Ammon's horn (tissue), 1 donor: ENCODE data around the gene FRG2.
"Not testable (repeated sequence)": the region's sequence is repeated elsewhere in the genome, so short reads cannot be mapped to it uniquely, and the experiment has no call there.

Experiments
- DNase-seq: peaks from one replicate; pipeline ENCODE4 v3.0.0-alpha.2; 2016; ENCODE audit warnings: low spot score

The FRG2 gene

GRCh38 chr4:190027156-190027555 is at the start of gene FRG2:
TSS of gene FRG2 (minus strand) at chr4:190027256. CDS start at chr4:190027204, 52 bp downstream.
- DNase-seq = not testable (repeated sequence)

DNA sequence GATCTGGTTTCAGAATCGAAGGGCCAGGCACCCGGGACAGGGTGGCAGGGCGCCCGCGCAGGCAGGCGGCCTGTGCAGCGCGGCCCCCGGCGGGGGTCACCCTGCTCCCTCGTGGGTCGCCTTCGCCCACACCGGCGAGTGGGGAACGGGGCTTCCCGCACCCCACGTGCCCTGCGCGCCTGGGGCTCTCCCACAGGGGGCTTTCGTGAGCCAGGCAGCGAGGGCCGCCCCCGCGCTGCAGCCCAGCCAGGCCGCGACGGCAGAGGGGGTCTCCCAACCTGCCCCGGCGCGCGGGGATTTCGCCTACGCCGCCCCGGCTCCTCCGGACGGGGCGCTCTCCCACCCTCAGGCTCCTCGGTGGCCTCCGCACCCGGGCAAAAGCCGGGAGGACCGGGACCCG is 41.3 kb upstream of the FRG2 start:
- not testable (repeated sequence) for DNase-seq

DNA sequence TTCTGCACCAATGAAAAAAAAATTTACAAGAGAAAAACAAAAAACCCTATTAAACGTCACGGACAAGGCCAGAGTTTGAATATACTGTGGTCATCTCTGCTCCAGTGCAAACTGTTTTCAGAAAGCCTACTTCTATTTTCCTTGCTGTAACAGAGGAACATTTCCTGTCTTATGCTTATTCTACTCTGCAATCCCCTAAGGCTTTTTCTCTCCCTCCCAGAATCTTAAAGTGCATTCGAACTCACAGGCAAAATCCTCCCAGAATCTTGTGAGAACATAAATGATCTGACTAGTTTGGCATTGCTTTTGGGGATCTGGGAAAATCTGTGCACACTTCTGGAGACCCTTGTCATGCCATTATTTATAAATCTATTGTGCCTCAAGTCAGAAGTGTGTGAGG is 37.7 kb upstream of the FRG2 start:
- not testable (repeated sequence) for DNase-seq

GRCh38 chr4:190064342-190064741 is 37.3 kb upstream of the FRG2 start, which contains the start of gene DBET:
TSS of gene DBET (plus strand) at chr4:190064502.
- DNase-seq = not testable (repeated sequence)

DNA sequence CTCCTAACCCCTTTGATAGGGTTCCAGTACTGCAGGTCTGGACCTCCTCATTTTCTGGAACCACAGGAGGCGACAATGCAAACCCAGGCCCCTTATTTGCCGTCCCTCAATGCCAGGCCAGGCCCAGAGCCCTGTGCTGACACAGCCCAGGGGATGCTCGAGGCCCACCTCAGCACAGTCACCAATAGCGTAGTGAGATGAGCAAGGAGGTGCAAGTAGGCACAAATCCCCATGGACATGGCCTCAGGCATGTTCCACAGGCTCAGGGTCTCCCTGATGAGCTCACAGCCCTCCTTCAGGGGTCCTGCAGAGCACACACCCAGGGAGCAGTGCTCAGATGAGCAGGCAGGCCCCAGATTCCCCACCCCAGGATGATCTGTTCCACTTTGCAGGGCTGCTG is 31.9 kb upstream of the FRG2 start:
- DNase-seq = not testable (repeated sequence)

- DNase-seq = not testable (repeated sequence)
Observed at GRCh38 chr4:190049378-190050239, 22.6 kb upstream of the FRG2 start.

DNA sequence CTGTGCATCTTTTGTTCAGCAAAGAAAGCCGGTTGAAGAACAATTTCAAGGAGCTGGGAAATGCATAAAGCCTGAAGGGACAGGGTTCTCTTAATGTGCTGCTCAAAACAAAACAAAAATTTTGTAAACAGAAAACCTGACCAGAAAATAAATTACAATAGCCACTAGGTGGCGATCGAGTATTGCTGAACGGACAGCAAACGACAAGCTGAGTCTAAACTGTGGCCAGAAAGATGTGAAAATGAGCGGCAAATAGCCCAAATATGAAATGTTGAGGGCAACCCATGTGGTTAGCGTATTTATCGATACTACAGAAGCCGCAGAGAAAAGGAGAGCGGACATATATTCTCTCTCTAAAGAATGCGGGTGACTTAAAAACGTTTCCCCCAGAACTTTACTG is 20.6 kb upstream of the FRG2 start:
- not testable (repeated sequence) for DNase-seq

GRCh38 chr4:190040873-190041272 is 13.8 kb upstream of the FRG2 start:
- DNase-seq = not testable (repeated sequence)

DNA sequence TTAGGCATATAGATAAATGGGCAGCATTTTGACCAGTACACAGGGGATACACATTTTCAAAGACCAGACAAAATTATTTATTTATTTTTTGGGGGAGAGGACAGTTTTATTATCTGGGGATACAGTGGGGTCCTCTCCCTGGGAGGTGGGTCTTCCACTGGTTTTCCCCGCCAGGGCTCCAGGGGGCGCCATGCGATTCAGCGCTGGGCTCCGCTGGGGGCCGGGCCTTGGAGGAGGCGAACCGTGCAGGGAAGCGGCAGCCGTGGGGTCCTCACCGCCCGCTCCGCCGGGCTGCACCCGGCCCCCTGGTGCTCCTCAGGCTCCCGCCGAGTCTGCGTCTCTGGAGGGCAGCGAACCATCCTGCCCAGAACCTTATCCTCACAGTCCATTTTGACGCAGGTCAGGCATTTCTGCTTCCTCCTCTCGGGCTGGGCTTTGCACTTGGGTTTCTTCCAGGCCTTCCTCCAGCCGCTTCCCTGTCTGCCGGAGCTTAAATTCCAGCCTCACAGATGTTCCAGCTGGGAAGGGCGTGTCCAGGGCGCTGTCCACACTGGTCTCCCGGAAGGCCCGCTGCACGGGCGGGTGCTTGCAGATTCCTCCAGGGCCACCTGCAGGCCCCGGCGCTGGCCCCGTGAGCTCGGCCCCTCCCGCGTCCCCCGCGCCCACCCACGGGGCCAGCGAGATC is 10.8 kb upstream of the FRG2 start:
- not testable (repeated sequence) for DNase-seq

DNA sequence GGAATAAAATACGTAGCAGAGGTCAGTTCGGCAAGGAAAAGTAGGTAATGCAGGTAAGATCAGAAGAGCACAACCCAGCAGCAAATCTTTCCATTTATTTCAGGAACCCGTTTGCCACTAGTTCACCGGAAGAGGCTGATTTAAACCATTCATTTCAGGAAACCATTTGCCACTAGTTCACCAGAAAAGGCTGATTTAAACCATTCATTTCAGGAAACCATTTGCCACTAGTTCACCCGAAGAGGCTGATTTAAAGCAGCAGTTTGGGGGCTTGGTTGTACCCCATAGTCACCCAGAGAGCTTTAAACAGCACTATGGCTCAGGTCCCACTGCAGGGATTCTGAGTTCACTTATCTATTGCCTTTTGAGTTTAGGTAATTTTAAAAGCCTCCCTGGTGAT is 4.2 kb upstream of the FRG2 start:
- DNase-seq = not testable (repeated sequence)

- not testable (repeated sequence) for DNase-seq
Observed at GRCh38 chr4:190022614-190023281, 4.3 kb downstream of the FRG2 start.

GRCh38 chr4:190021973-190022372 is 5.1 kb downstream of the FRG2 start:
- not testable (repeated sequence) for DNase-seq

GRCh38 chr4:190020790-190021717 is 6.0 kb downstream of the FRG2 start:
- no peak for DNase-seq

DNA sequence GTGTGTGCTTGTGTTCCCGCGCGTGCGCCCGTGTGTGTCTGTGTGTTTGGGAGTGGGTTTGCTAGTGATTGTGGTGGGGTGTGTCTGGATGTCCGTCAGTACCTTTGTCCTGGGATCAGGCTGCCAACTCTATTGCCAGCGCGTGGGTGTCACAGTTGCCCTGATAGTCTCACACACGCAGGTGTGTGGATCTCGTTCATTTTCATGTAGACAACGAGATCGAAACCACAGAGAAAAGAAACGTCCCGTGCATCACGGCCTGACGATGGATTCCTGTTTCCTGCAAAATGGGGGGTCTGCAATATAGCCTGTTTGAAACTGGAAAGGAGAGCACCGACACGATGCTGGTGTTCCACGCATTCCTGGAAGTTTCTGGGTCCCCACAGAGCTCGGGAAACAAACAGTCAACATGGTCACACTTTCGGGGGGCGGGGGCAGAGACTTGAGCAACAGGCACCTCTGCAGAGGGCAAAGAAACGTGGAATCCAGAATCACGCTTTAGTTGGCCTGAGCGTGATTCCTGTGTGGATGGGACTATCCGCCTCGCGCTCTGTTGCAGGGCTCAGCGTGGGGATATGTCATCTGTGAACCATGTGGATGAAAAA is 7.1 kb downstream of the FRG2 start:
- not testable (repeated sequence) for DNase-seq

DNA sequence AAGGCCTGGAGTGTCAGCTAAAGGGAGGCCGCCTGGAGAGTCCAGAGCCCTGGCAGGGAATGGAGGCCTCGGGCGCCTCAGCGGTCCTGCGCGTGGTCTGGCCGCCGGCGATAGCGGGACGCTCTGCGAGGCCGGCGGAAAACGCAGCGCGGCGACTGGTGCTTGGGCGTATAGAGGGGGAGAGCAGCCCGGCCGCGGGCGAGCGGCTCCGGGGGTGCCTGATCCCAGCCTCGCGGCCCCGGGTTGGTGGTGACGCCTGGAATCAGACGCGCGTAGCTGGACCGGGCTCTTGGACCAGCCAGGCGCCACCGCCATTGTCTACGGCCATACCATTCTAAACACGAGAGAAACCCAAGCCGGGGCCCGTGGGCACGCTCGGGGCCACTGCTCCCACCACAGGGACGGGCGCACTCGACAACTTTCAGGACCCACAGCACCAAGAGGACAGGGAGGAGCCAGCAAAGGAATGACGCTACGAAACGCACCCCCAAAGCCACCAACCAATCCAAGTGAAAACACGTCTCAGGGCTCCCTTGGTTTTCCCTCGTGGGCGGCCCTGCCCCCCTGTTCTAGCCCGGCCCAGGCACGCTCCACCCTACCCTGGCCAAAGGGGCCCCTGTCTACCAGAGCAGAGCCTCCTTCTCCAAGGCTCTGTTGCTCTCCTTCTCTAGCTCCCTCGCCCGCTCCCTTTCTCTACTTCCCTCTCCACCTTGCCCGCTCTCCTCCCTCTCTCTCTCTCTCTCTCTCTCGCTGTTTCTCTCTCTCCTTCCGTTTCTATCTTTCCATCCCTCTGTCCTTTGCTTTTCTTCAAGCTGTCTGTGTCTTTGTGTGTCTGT is 7.8 kb downstream of the FRG2 start:
- no peak for DNase-seq

- DNase-seq = no peak
Observed at GRCh38 chr4:190018201-190018920, 8.7 kb downstream of the FRG2 start.

- DNase-seq = no peak
Observed at GRCh38 chr4:190017357-190018200, 9.5 kb downstream of the FRG2 start.
